ENCODE results near the gene PDP2.

The PDP2 gene

DNA sequence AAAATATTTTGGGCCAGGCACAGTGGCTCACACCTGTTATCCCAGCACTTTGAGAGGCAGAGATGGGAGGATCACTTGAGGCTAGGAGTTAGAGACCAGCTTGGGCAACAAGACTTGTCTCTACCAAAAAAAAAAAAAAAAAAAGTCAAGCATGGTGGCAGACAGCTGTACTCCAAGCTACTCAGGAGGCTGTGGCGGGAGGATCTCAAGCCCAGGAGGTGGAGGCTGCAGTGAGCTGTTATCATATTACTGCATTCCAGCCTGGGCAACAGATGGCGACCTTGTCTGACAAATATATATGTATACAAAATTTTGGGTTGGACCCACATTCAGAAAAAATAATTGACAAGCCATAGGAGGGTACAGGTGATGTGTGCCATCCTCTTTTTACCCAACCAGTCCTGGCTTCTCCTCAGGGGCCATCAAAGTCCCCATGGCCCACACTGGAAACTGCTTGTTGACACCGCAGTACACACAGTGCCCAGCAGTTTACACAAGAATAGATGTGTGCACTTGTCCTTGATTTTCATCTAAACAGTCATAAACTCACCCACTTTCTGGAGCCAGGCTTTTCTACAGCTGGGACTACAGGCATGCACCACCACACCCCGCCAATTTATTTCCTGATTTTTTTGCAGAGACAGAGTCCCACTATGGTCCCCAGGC is 56.7 kb downstream of the PDP2 start:
- DNase-seq (ENCODE audit: low spot score) = no peak

- DNase-seq (ENCODE audit: low spot score) = no peak
Measured at GRCh38 chr16:66937725-66938337, 57.5 kb downstream of the PDP2 start.

DNA sequence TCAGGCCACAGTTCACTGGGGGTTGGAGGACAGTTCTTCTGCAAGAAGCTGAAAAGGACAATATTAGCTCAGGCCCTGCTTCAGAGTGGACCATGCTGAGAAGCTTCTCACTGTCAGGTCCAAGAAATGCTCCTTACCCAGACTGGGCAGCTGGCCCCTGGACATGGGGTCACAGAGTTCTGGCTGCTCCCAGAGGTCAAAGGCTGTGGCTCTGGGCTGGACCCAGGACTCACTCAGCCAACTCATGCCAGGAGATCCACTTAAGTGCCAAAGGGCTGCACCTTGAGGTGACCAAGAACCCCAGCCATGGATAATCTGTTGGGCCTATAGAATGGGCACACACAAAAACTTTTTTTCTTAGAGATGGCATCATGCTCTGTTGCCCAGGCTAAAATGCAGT is 59.1 kb downstream of the PDP2 start:
- DNase-seq (ENCODE audit: low spot score) = no peak

DNA sequence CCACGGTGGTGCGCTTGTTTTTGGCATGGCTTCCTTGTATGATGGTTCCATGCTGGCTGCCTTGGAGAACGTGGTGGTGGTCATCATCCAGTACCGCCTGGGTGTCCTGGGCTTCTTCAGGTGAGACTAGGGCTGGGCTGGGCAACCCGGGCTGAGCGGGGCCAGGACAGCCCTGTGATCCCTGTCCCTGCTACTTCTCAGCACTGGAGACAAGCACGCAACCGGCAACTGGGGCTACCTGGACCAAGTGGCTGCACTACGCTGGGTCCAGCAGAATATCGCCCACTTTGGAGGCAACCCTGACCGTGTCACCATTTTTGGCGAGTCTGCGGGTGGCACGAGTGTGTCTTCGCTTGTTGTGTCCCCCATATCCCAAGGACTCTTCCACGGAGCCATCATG is 59.9 kb downstream of the PDP2 start:
- DNase-seq (ENCODE audit: low spot score) = no peak

Data from ecto neural progenitor cell (in vitro differentiated cells).